HepG2 (cell line): ENCODE results near the gene MMP25. TPM values are rescaled to one million over a fixed set of nuclear protein-coding genes. Genes with fewer than 3 reads are reported as not detected.

ENCODE experiments used
- ATAC-seq: fragments of 200-7000 bp; cut with Tn5 transposase; 3 replicates; pipeline ENCODE4 v1.9.1; 2020; ENCODE audit warnings: mild to moderate bottlenecking, moderate library complexity
- Bru-seq: library from RNA; stranded (reverse); fragments of 400-500 nt; gene quantifications from one replicate; lab custom pipeline; 2021; lab: Mats Ljungman, UMichigan
- BruChase-seq, 2 experiments: library from RNA; stranded (reverse); fragments of 400-500 nt; gene quantifications; one replicate each; lab custom pipeline; 2021; lab: Mats Ljungman, UMichigan
- BruUV-seq: library from RNA; stranded (reverse); fragments of 400-500 nt; replicated peaks from 2 replicates; lab custom pipeline; 2021; lab: Mats Ljungman, UMichigan
- CTCF ChIA-PET: fragments of 300-600 bp; formaldehyde crosslinking; extraction: SDS; loops from one replicate; lab custom pipeline; 2021; ENCODE audit warnings: low total read pairs, inconsistent platforms, low intra/inter-chr PET ratio; lab: Yijun Ruan, JAX
- POLR2A ChIA-PET: fragments of 350-600 bp; sonication (Branson Sonifier 250); formaldehyde crosslinking; loops from one replicate; lab custom pipeline; 2020; ENCODE audit warnings: antibody characterized with exemption, inconsistent platforms; lab: Yijun Ruan, JAX
- DNase-seq: peaks from one replicate; pipeline ENCODE4 v3.0.0-alpha.2; 2015; ENCODE audit warnings: low spot score
- FAIRE-seq: peaks from 3 replicates; lab custom pipeline; 2011; peaks lifted over from hg19 to GRCh38; lab: Jason Lieb, UNC
- H2AFZ ChIP-seq: one replicate; pipeline ENCODE4 v1.6.1; 2011; ENCODE audit warnings: low read length, inconsistent platforms
- H3K27ac ChIP-seq: fragments of 300-600 bp; 3 replicates; pipeline ENCODE4 v1.8.0; 2011; ENCODE audit warnings: mixed run types, mild to moderate bottlenecking, mixed read lengths, low read length, inconsistent platforms; ENCODE audit not compliant: insufficient read depth; ENCODE audit errors: extremely low read length
- H3K27me3 ChIP-seq, 2 experiments: fragments of 200-600 bp in 1 of 2; 2 replicates in 1 of 2; 3 replicates in 1 of 2; pipeline versions ENCODE4 v1.6.0 to v1.8.0; 2011; ENCODE audit warnings: low read length in 2 of 2, mild to moderate bottlenecking in 2 of 2, moderate library complexity in 2 of 2, inconsistent platforms in 1 of 2; ENCODE audit not compliant: insufficient read depth in 2 of 2, control insufficient read depth in 1 of 2
- H3K36me3 ChIP-seq, 2 experiments: fragments of 200-600 bp in 1 of 2; replicated peaks in 1 of 2; 2 replicates in 1 of 2; 3 replicates in 1 of 2; pipeline versions ENCODE4 v1.5.1 to v1.8.0; 2011; ENCODE audit warnings: low read length in 2 of 2, inconsistent platforms in 1 of 2; ENCODE audit not compliant: insufficient read depth in 2 of 2, control insufficient read depth in 1 of 2
- H3K4me1 ChIP-seq: 2 replicates; pipeline ENCODE4 v1.5.1; 2012; ENCODE audit warnings: low read length, inconsistent platforms; ENCODE audit not compliant: insufficient read depth
- H3K4me2 ChIP-seq: 2 replicates; pipeline ENCODE4 v1.6.0; 2011; ENCODE audit warnings: low read depth, low read length, inconsistent platforms
- H3K4me3 ChIP-seq, 3 experiments: fragments of 200-600 bp in 1 of 3; sonication (generic), shearing (Covaris generic) in 1 of 3; replicated peaks in 1 of 3; 2 replicates each; pipeline ENCODE4 v1.5.1; 2011 to 2016; ENCODE audit warnings: low read length in 3 of 3, inconsistent platforms in 2 of 3, low read depth in 2 of 3, mild to moderate bottlenecking in 2 of 3, control low read depth in 1 of 3, mixed read lengths in 1 of 3; ENCODE audit not compliant: insufficient read depth in 1 of 3
- H3K79me2 ChIP-seq: one replicate; pipeline ENCODE4 v1.6.1; 2011; ENCODE audit warnings: low read length, inconsistent platforms; ENCODE audit not compliant: insufficient read depth
- H3K9ac ChIP-seq: 2 replicates; pipeline ENCODE4 v1.6.0; 2011; ENCODE audit warnings: mild to moderate bottlenecking, low read depth, low read length, inconsistent platforms; ENCODE audit not compliant: insufficient read depth
- H3K9me3 ChIP-seq: 2 replicates; pipeline ENCODE4 v1.5.1; 2012; ENCODE audit warnings: mild to moderate bottlenecking, low read length
- H4K20me1 ChIP-seq: 2 replicates; pipeline ENCODE4 v1.6.0; 2011; ENCODE audit warnings: inconsistent platforms, mild to moderate bottlenecking, low read length, moderate library complexity; ENCODE audit not compliant: insufficient read depth
- FOXK1 ChIP-seq: sonication (generic); formaldehyde crosslinking; IDR thresholded peaks from 2 replicates; pipeline ENCODE4 v1.4.0; 2020; ENCODE audit warnings: low read depth, missing genetic modification reagents, borderline replicate concordance
- HDAC2 ChIP-seq: sonication (generic); formaldehyde crosslinking; IDR thresholded peaks from 2 replicates; pipeline ENCODE4 v1.4.0; 2020; ENCODE audit warnings: missing genetic modification reagents
- LCORL ChIP-seq, 2 experiments: fragments of 450-650 bp in 1 of 2; sonication (generic) in 1 of 2; formaldehyde crosslinking in 1 of 2; IDR thresholded peaks; 2 replicates each; pipeline versions ENCODE4 v1.5.0 to v1.6.1; 2017 to 2020; ENCODE audit warnings: antibody characterized with exemption in 1 of 2, missing genetic modification reagents in 1 of 2
- MTF2 ChIP-seq: sonication (generic); formaldehyde crosslinking; IDR thresholded peaks from 2 replicates; pipeline ENCODE4 v1.5.0; 2020; ENCODE audit warnings: missing genetic modification reagents, borderline replicate concordance
- ZNF101 ChIP-seq: sonication (generic); formaldehyde crosslinking; IDR thresholded peaks from 2 replicates; pipeline ENCODE4 v1.4.0; 2020; ENCODE audit warnings: mild to moderate bottlenecking, low read depth, missing genetic modification reagents, borderline replicate concordance
- ZNF383 ChIP-seq: sonication (generic); formaldehyde crosslinking; IDR thresholded peaks from 2 replicates; pipeline ENCODE4 v1.4.0; 2020; ENCODE audit warnings: missing genetic modification reagents, mild to moderate bottlenecking, borderline replicate concordance
- ZNF446 ChIP-seq: sonication (generic); formaldehyde crosslinking; IDR thresholded peaks from 2 replicates; pipeline ENCODE4 v1.5.0; 2020; ENCODE audit warnings: mild to moderate bottlenecking, missing genetic modification reagents
- WGBS: methylation state at CpG from one replicate; pipeline ENCODE4 v1.1.6; 2017; ENCODE audit warnings: low lambda C conversion rate; 5-methylcytosine and 5-hydroxymethylcytosine counted together
- in situ Hi-C: cut with HindIII; loops from 2 replicates; pipeline ENCODE4 v1.10.0; 2017; ENCODE audit warnings: low pct_unique_long_range_greater_than_20kb; ENCODE audit not compliant: extremely low pct_ligation_motif_present
- intact Hi-C: fragments of 100-400 bp; cut with micrococcal nuclease; formaldehyde crosslinking; loops from one replicate; pipeline ENCODE4 v1.10.0; 2022; ENCODE audit not compliant: unreplicated experiment
- long read RNA-seq, 2 experiments: library from RNA in 1 of 2; library from polyadenylated mRNA in 1 of 2; stranded (forward) in 1 of 2; unstranded in 1 of 2; transcript quantifications; one replicate each; pipeline ENCODE4 v2.0.0, GENCODE V29; 2019 to 2022
- polyA minus RNA-seq, 3 experiments: library from RNA; depleted of rRNA, polyadenylated mRNA; stranded (reverse); fragments of >200 nt; gene quantifications; 2 replicates each; pipeline ENCODE4 v1.2.3, GENCODE V29; 2011; ENCODE audit warnings: low replicate concordance in 1 of 3
- polyA plus RNA-seq, 8 experiments: library from polyadenylated mRNA; depleted of rRNA in 3 of 8; stranded (reverse) in 7 of 8; unstranded in 1 of 8; fragments of >200 nt; fragmentation: Illumina TruSeq in 4 of 8; extraction: Trizol in 4 of 8; gene quantifications; 2 replicates each; pipeline versions ENCODE4 v1.2.1 to v1.2.3, GENCODE V29; 2011 to 2016; ENCODE audit warnings: low read depth in 4 of 8, missing spikeins in 1 of 8, mixed read lengths in 1 of 8; ENCODE audit not compliant: insufficient read depth in 1 of 8
- total RNA-seq, 5 experiments: library from RNA; depleted of rRNA; stranded (reverse); fragments of >200 nt; fragmentation: Illumina TruSeq; extraction: Trizol; gene quantifications; 2 replicates each; pipeline ENCODE4 v1.2.3, GENCODE V29; 2016; ENCODE audit warnings: low read depth in 1 of 5
- TF ChIP-seq, protein P1 (sequence below): IDR thresholded peaks from 2 replicates; pipeline ENCODE4 v1.4.0; 2020; ENCODE audit warnings: mild to moderate bottlenecking, missing genetic modification reagents
- TF ChIP-seq, protein P2 (sequence below): fragments of 450-650 bp; IDR thresholded peaks from 2 replicates; pipeline ENCODE4 v1.6.1; 2016

Gene MMP25, protein sequence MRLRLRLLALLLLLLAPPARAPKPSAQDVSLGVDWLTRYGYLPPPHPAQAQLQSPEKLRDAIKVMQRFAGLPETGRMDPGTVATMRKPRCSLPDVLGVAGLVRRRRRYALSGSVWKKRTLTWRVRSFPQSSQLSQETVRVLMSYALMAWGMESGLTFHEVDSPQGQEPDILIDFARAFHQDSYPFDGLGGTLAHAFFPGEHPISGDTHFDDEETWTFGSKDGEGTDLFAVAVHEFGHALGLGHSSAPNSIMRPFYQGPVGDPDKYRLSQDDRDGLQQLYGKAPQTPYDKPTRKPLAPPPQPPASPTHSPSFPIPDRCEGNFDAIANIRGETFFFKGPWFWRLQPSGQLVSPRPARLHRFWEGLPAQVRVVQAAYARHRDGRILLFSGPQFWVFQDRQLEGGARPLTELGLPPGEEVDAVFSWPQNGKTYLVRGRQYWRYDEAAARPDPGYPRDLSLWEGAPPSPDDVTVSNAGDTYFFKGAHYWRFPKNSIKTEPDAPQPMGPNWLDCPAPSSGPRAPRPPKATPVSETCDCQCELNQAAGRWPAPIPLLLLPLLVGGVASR
- total RNA-seq (2016; rRNA removed; fragmentation: Illumina TruSeq; extraction: Trizol) (0.04 TPM in 1 of 2 replicates, not detected in the other), polyA plus RNA-seq (2011; rRNA removed) (0.07 and 0.08 TPM in 2 replicates), polyA minus RNA-seq (2011; rRNA and poly(A)+ RNA removed; ENCODE audit: low replicate concordance) (0.12 and 0.19 TPM in 2 replicates), Bru-seq, nascent RNA (percentile 12 among the genes with signal in this experiment), BruChase-seq, experiment 1, labeled RNA remaining after a 6-hour chase (percentile 24 among the genes with signal in this experiment), BruChase-seq, experiment 2, labeled RNA remaining after a 2-hour chase (percentile 14 among the genes with signal in this experiment)
- 0.18 TPM in 1 of 2 replicates, not detected in the other for total RNA-seq (2016; cell fraction: cytosol; rRNA removed; fragmentation: Illumina TruSeq; extraction: Trizol; ENCODE audit: low read depth)
- 0.02 TPM in 1 of 2 replicates, not detected in the other for total RNA-seq (2016; cell fraction: insoluble cytoplasmic fraction; rRNA removed; fragmentation: Illumina TruSeq; extraction: Trizol)
- total RNA-seq (2016; cell fraction: membrane; rRNA removed; fragmentation: Illumina TruSeq; extraction: Trizol), result 0.15 and 0.17 TPM in 2 replicates
- total RNA-seq (2016; cell fraction: nucleus; rRNA removed; fragmentation: Illumina TruSeq; extraction: Trizol), result not detected in 2 replicates
- 0.04 TPM in 1 of 2 replicates, not detected in the other for polyA plus RNA-seq (2011; cell fraction: cytosol; rRNA removed)
- 0.14 and 0.21 TPM in 2 replicates for polyA plus RNA-seq (2011; cell fraction: nucleus; rRNA removed)
- polyA plus RNA-seq (2012), result 0.09 and 0.27 TPM in 2 replicates
- polyA plus RNA-seq (2016; cell fraction: cytosol; fragmentation: Illumina TruSeq; extraction: Trizol; ENCODE audit: low read depth), result not detected in 2 replicates
- not detected in 2 replicates for polyA plus RNA-seq (2016; cell fraction: insoluble cytoplasmic fraction; fragmentation: Illumina TruSeq; extraction: Trizol; ENCODE audit: low read depth)
- not detected in 2 replicates for polyA plus RNA-seq (2016; cell fraction: membrane; fragmentation: Illumina TruSeq; extraction: Trizol; ENCODE audit: low read depth)
- not detected in 2 replicates for polyA plus RNA-seq (2016; cell fraction: nucleus; fragmentation: Illumina TruSeq; extraction: Trizol; ENCODE audit: insufficient read depth, low read depth)
- not detected in 2 replicates for polyA minus RNA-seq (2011; cell fraction: cytosol; rRNA and poly(A)+ RNA removed)
- 0.12 and 0.13 TPM in 2 replicates for polyA minus RNA-seq (2011; cell fraction: nucleus; rRNA and poly(A)+ RNA removed)
- long read RNA-seq, experiment 1, result 0 reads
- long read RNA-seq, experiment 2, result 0 reads

DNA sequence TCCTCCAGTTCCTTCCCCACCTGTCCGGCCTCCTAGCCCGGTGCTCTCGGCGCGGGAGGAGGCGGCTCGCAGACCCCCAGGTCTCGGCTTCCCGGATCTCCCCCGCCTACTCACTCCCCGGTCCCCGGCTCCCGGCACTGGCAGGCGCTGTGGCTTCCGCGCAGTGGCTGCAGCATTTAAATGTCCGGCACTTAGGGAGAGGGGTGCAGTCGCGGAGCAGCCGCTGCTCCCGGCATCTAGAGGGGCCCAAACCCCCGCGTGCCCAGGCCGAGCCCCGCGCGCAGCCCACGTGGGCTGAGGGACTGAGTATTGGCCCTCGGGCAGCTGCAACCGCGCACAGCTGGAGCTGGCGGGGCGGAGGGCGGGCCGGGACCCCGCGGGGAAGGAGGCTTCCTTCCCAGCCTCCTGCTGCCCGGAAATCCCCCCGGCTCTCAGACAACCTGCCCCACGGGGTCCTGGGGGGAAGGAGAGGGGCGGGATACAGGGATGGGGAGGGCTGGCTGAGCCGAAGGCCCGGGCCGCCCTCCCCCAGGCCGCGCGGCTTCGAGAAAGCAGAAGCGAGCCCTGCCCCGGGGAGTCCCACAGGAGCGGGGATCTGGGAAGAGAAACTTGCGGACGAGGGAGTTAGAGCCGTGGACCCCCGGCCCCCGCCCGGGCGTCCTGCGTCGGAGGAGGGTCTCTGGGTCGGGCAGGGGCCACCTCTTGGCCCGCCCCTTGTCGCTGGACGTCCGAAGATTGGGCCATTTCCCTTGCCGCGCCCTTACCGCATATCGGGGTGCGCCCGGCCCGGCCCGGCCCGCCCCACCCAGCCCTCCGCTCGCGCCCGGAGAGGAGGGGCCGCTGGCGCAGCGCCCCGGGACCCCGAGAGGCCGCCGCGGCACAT, at the start of gene MMP25:
Gene MMP25 (plus strand): TSS at position 804 of the 883 bp plus-strand sequence. CDS start 357 bp downstream, outside the sequence.
- WGBS, result 11% methylated on average over 30 of the region's 86 CpGs
- FAIRE-seq, result no peak
- Histone ChIP-seq H4K20me1 (no peaks in the 10 kb centered on the region), H3K9ac (no peak within 1 kb of the TSS), H3K36me3 (no peaks in the 10 kb centered on the region), H3K4me1 (peaks cover 25% of the 10 kb centered on the region), H3K27ac (no peak within 1 kb of the TSS), H3K4me3 (peak within 1 kb of the TSS; percentile 42 to 67 (median 48); a peak in 5 of 6 replicates), H3K4me2 (peak within 1 kb of the TSS; percentile 88), H2AFZ (no peak within 1 kb of the TSS), H3K79me2 (no peaks in the 10 kb centered on the region), H3K9me3 (no peaks in the 10 kb centered on the region), H3K27me3 (peaks cover 10 to 77% of the 10 kb centered on the region in 2 experiments)
- peak; percentile 59 for ATAC-seq
- ChIA-PET CTCF (no interaction called here), POLR2A (interaction anchor here (0.8 to 1.4 kb wide), 6 partner anchors 13 to 46 kb away, joined by 3 to 7 read pairs (median 4); no protein-coding TSS in a partner anchor)
- intact Hi-C loops (no loop called here), in situ Hi-C loops (no loop called here)
- BruUV-seq, result no TSS peak
- DNase-seq, result no peak
- TF ChIP-seq FOXK1 (CRISPR knock-in tag) (no peak), MTF2 (CRISPR knock-in tag) (peak; percentile 99), HDAC2 (CRISPR knock-in tag) (no peak), ZNF446 (0 out of 2 replicates have a peak, but pooled peaks have one; percentile 42), LCORL (IDR thresholded peaks at IDR 0.05) (no peak), LCORL (CRISPR knock-in tag; IDR thresholded peaks at IDR 0.05) (0 out of 2 replicates have a peak, but pooled peaks have one; percentile 27), ZNF101 (CRISPR knock-in tag) (no peak), ZNF383 (no peak)
- TF ChIP-seq, protein P1, sequence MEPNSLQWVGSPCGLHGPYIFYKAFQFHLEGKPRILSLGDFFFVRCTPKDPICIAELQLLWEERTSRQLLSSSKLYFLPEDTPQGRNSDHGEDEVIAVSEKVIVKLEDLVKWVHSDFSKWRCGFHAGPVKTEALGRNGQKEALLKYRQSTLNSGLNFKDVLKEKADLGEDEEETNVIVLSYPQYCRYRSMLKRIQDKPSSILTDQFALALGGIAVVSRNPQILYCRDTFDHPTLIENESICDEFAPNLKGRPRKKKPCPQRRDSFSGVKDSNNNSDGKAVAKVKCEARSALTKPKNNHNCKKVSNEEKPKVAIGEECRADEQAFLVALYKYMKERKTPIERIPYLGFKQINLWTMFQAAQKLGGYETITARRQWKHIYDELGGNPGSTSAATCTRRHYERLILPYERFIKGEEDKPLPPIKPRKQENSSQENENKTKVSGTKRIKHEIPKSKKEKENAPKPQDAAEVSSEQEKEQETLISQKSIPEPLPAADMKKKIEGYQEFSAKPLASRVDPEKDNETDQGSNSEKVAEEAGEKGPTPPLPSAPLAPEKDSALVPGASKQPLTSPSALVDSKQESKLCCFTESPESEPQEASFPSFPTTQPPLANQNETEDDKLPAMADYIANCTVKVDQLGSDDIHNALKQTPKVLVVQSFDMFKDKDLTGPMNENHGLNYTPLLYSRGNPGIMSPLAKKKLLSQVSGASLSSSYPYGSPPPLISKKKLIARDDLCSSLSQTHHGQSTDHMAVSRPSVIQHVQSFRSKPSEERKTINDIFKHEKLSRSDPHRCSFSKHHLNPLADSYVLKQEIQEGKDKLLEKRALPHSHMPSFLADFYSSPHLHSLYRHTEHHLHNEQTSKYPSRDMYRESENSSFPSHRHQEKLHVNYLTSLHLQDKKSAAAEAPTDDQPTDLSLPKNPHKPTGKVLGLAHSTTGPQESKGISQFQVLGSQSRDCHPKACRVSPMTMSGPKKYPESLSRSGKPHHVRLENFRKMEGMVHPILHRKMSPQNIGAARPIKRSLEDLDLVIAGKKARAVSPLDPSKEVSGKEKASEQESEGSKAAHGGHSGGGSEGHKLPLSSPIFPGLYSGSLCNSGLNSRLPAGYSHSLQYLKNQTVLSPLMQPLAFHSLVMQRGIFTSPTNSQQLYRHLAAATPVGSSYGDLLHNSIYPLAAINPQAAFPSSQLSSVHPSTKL, result 0 out of 2 replicates have a peak, but pooled peaks have one; percentile 9
- TF ChIP-seq, protein P2, sequence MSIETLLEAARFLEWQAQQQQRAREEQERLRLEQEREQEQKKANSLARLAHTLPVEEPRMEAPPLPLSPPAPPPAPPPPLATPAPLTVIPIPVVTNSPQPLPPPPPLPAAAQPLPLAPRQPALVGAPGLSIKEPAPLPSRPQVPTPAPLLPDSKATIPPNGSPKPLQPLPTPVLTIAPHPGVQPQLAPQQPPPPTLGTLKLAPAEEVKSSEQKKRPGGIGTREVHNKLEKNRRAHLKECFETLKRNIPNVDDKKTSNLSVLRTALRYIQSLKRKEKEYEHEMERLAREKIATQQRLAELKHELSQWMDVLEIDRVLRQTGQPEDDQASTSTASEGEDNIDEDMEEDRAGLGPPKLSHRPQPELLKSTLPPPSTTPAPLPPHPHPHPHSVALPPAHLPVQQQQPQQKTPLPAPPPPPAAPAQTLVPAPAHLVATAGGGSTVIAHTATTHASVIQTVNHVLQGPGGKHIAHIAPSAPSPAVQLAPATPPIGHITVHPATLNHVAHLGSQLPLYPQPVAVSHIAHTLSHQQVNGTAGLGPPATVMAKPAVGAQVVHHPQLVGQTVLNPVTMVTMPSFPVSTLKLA, result 0 out of 2 replicates have a peak, but pooled peaks have one; percentile 13
